Lower leg skin (tissue), 3 donors: Measurements from ENCODE around the gene FLYWCH2.

Experiments
- CTCF ChIP-seq, 3 donors: fragments of 450-650 bp; IDR thresholded peaks; one replicate each; pipeline ENCODE4 v1.5.1; 2016; ENCODE audit warnings: antibody characterized with exemption in 3 of 3, mild to moderate bottlenecking in 3 of 3, moderate library complexity in 2 of 3
- POLR2A ChIP-seq, 2 donors: fragments of 450-650 bp; IDR thresholded peaks; one replicate each; pipeline ENCODE4 v1.6.1; 2016 to 2017; ENCODE audit warnings: antibody characterized with exemption in 2 of 2, mild to moderate bottlenecking in 1 of 2, moderate library complexity in 1 of 2

- TF ChIP-seq CTCF (IDR thresholded peaks at IDR 0.05) (no peak), POLR2A (IDR thresholded peaks at IDR 0.05) (no peak)
Observed at GRCh38 chr16:2912330-2913199, 29.6 kb downstream of the FLYWCH2 start.
